HEK293T (cell line): ENCODE measurements around the gene EFEMP1.

ENCODE experiments used
- ARNT ChIP-seq: fragments of 450-650 bp; IDR thresholded peaks from 2 replicates; pipeline ENCODE4 v1.6.1; 2017; ENCODE audit warnings: mild to moderate bottlenecking
- BHLHE40 ChIP-seq: fragments of 450-650 bp; IDR thresholded peaks from 2 replicates; pipeline ENCODE4 v1.6.1; 2016; ENCODE audit warnings: mild to moderate bottlenecking, moderate library complexity, borderline replicate concordance
- ELF4 ChIP-seq: fragments of 450-650 bp; IDR thresholded peaks from 2 replicates; pipeline ENCODE4 v1.6.1; 2017; ENCODE audit warnings: antibody characterized with exemption
- FOXA1 ChIP-seq: fragments of 450-650 bp; IDR thresholded peaks from 2 replicates; pipeline ENCODE4 v1.6.1; 2016; ENCODE audit warnings: mild to moderate bottlenecking
- FOXM1 ChIP-seq: fragments of 450-650 bp; IDR thresholded peaks from 2 replicates; pipeline ENCODE4 v1.6.1; 2017; ENCODE audit warnings: mild to moderate bottlenecking, borderline replicate concordance
- NFRKB ChIP-seq: fragments of 450-650 bp; IDR thresholded peaks from 2 replicates; pipeline ENCODE4 v1.6.1; 2016; ENCODE audit warnings: mild to moderate bottlenecking, moderate library complexity
- PKNOX1 ChIP-seq: fragments of 450-650 bp; IDR thresholded peaks from 2 replicates; pipeline ENCODE4 v1.6.1; 2016
- SP1 ChIP-seq: fragments of 450-650 bp; IDR thresholded peaks from 2 replicates; pipeline ENCODE4 v1.6.1; 2017
- TARDBP ChIP-seq: fragments of 450-650 bp; IDR thresholded peaks from 2 replicates; pipeline ENCODE4 v1.6.1; 2016
- ZNF384 ChIP-seq: fragments of 450-650 bp; IDR thresholded peaks from 2 replicates; pipeline ENCODE4 v1.6.1; 2016

- TF ChIP-seq PKNOX1 (no peak), ARNT (no peak), ZNF384 (no peak), FOXM1 (no peak), FOXA1 (no peak), NFRKB (no peak), BHLHE40 (no peak), ELF4 (no peak), TARDBP (no peak), SP1 (no peak)
These were observed 40.2 kb downstream of the EFEMP1 start for GRCh38 chr2:55883357-55883756.
